HS-5 (cell line): ENCODE data around the gene PPP2R1B.
"Not testable (repeated sequence)": the region's sequence is repeated elsewhere in the genome, so short reads cannot be mapped to it uniquely, and the experiment has no call there.

Source experiments
- DNase-seq: peaks from one replicate; pipeline ENCODE4 v3.0.0-alpha.2; 2012; ENCODE audit warnings: low read depth

The PPP2R1B gene

DNA sequence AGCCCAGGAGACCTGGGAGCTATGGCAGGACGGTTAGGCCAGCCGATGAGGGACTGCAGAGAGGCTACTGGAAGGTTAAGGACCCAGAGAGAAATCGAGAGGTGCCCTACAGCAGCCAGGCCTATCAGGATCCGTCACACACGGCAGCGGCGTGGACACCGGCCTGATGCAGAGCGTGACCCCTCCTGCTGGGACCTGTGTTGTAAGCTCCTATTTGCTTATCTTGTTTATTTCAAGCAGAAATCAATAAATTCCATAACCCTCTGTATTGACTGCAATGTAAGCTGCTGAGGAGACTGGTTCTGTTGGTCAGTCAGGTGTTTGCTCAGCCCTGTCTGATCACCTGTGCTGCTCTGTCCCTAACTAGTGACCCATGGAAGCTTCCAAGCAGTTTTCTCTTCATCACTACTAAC lies 39.9 kb downstream of the PPP2R1B start:
- no peak for DNase-seq

DNA sequence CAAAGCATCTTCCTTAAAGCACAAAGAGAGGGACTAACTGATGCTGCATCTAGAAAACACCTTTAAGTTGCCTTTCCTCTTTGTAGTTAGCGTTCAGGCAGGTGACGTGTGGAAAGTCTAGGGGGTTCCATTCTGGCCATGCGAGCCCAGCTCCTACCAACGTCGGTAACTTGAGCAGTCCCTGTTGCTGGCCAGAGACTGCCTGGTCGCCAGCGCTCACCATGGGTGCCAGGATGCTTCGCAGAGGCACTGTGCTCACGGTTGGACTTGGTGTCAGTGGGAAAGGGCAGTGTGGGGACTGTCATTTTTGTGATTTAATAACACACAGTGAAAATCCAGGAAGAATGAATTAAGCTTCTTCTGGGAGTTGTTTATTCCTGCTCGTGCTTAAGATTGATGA lies 40.6 kb downstream of the PPP2R1B start:
- no peak for DNase-seq

DNA sequence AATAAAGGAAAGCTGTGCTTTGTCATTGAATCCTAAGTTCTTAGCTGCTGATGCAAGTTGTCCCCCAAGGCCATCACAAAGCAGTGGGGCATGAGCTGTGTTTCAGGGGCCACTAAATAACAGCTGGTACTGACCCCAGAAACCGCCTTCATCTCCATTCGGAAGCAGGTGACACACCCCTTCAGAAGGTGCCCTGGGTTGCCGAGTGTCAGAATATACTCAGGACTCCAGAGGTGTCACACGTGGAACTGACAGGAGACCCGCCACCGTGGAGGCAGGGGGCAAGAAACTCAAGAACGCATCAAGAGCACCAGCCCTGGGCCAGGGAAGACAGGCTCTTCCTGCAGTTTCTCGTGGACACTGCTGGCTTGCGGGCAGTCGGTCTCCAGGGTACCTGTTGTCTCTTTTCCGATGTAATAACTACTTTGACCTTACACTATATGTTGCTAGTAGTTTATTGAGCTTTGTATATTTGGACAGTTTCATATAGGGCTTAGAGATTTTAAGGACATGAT lies 41.5 kb downstream of the PPP2R1B start:
- DNase-seq: no peak

DNA sequence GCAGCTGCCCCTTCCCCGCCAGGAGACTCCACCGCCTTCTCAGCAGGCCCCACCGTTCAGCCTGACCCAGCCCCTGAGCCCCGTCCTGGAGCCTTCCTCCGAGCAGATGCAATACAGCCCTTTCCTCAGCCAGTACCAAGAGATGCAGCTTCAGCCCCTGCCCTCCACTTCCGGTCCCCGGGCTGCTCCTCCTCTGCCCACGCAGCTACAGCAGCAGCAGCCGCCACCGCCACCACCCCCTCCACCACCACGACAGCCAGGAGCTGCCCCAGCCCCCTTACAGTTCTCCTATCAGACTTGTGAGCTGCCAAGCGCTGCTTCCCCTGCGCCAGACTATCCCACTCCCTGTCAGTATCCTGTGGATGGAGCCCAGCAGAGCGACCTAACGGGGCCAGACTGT lies 42.6 kb downstream of the PPP2R1B start:
- DNase-seq: no peak

DNA sequence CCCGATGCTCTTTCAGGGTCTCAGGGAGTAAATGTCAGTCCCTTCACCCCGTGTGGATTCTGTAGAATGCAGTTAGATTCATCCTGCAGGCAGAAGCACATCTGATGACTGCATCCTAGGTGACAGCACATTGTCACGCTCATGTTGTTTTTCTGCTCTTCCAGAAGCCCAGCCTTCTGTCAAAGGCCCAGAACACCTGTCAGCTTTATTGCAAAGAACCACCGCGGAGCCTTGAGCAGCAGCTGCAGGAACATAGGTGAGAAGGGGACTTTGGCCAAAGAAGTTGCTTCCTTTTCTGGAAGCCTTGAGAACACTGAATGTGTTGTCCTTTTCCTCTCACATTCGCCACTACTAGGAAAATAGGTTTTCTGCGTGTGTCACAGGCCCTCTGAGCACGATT lies 43.7 kb downstream of the PPP2R1B start:
- no peak for DNase-seq

DNA sequence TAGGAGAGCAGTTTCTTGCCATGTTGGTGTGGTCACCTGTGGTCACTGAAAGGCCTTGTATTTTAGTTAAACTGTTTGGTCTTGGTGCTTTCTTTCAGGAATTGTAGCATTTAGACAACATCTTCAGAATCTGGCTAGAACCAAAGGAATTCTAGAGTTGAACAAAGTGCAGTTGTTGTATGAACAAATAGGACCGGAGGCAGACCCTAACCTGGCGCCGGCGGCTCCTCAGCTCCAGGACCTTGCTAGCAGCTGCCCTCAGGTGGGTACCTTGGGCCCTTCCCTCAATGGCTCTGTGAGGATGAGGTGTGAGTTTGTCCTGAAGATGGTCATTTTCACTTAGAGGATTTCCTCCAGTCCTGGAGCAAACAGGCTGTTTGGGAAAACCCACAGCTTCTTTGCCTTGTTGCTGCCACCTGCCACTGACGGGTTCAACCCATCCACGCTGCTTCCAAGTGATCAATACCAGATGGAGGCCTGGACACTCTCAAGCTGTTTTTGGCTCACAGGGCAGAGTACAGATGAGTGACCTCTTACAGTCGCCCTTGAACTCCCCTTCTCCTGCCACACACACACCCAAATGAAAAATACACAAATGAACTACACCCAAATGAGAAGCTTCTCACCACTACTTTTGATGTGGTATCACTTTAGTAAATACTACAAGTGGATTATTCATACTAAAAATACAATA lies 45.2 kb downstream of the PPP2R1B start:
- DNase-seq: no peak

DNA sequence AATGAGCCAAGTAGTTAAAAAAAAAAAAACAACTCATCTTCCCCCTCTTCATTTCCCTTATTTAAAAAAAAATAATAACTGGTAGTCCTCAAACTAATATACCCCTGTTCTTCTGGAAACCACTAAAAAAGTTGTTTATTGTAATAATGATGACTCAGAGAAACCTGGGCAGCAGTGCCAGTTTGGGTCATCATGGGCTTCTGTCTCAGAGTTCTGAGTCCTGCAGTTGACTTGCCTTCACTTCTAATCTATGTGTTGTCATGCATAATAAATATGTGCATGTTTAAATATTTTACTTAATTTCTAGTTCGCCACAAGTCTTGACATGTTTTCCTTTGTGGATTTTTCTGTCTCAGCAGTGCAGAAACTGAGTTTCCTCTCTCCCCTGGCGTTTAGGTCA lies 46.8 kb downstream of the PPP2R1B start:
- no peak for DNase-seq

DNA sequence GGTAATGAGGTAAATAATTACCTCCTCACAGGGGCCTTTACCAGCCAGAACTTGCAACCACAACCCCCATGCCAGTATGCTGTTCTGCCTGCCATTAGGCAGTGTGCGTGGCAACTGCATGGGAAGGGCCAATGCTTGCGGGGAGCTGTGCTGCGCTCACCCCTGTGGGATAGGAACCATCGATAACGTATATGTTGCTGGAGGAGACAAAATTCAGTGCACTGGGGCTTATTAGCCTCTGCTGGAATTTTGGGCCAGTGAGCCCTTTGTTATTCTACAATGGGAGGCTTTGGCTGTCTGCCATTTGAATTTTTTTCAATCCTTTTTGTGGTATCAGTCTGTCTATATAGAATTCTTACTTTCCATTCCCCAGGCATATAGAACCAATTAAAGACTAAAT lies 47.3 kb downstream of the PPP2R1B start:
- DNase-seq: no peak

DNA sequence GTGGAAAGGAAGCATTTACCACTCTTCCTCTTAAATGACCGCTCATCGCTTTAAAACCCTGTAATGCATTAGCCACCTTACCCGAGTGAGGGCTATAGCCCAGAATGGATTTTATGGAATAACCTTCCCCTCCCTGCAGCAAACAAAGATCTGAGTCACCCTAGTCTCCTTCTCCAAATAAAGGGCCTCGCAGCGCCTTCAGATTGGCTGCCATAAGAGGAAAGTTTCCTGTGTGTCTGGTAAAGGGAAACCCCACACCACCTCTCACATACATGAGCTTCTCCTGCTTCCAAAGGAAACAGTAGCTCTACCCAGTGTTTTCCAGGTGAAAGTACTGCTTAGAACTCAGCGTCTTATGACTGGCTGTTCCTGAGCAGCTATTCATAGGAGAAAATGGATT lies 47.8 kb downstream of the PPP2R1B start:
- no peak for DNase-seq

DNA sequence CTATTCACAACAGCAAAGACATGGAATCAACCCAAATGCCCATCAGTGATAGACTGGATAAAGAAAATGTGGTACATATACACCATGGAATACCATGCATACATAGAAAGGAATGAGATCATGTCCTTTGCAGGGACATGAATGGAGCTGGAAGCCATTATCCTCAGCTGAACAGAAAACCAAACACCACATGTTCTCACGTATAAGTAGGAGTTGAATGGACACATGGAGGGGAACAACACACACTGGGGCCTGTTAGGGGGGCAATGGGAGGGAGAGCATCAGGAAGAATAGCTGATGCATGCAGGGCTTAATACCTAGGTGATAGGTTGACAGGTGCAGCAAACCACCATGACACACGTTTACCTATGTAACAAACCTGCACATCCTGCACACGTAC lies 48.5 kb downstream of the PPP2R1B start:
- not testable (repeated sequence) for DNase-seq

DNA sequence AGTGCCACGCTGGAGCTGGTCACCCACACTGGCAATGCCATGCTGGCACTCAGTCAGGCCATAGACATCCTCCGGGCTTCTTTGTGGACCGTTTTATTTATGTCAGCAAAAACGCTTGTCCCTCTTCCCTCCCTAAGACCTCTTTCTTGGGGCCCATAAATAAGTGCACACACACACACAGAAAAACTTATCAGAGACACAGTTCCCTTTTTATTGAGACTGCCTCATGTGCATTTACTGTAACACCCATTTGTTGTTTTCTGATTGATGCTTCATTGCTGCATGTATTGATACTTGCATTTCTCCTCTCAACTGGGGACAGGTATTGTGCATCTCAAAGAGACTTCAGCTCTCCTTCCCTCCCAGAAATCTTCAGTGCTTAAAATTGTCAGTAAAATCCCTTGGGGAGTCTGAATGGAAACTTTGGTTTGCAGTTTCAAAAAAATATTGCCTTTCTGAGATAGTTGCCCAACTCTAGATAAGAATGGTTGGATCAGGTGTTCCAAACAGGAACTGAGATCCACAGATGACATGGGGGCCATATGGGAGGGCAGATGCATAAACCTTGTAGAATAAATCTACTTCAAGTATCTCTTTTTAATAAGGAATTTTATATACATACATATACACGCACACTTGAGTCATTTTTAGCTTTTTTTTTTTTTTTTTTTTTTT lies 50.9 kb downstream of the PPP2R1B start:
- DNase-seq: no peak

DNA sequence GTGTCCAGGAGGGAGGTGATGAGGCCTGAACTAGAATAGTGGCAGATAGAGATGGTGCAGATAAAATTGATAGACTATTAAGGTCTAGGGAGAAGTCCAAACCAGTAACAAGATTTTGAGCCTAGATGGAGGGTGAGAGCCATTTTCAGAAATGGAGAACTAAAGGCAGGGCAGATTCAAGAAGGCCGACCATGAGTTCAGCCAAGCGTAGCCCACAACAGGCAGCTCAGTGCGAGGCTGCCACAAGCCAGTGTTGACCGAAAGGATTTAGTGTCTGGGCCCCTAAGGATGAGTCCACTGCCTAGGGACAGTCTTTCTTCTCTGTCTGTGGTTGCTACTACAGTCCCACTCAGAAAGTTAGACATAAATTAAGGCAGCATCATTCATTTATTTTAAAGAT lies 51.7 kb downstream of the PPP2R1B start:
- DNase-seq: no peak

DNA sequence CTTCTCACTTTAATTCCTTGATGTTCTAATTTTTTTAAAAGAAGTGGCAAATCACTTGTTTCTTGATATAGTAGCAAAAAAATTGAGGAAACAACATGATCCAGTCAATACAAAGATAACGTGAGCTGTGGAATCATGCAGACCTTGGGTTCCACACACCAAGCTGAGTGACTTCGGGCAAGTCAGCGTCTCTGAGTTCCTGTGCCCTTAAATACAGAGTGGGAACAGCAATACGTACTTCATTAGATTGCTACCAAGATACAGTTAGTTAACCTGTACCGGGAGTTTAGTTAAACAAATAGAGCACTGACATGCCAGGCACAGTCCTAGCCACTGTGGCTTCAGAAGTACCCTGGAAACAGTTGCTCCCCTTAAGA lies 58.5 kb downstream of the PPP2R1B start:
- no peak for DNase-seq

DNA sequence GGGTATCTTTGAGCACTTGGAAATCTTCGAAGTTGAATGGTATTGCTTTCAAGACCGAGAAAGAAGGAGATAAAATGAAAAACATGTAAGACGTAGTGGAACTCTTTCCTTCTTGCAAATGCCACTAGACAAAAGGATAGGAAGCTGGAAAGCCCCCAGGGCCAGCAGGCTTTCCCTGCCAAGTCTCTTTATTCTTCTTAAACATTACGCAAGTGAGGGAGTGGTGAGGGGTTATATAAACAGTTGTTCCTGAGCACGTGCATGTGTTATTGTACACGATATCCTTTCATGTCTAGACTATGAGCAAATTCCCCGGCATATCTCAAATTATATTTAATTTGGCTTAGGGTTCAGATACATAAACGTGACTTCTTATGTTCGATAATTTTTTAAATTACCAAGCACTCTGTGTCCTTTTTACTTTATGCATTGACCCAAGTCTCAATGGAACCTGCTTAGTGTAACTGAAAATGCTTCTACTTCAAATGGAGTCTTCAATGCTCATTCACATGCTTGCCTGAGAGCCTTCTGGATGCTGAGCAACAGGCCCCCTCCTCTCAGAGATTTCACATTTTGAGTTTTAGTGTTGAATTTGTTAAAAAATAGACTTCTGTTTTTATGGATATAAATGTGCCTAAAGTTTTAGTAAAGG lies 59.0 kb downstream of the PPP2R1B start:
- no peak for DNase-seq

DNA sequence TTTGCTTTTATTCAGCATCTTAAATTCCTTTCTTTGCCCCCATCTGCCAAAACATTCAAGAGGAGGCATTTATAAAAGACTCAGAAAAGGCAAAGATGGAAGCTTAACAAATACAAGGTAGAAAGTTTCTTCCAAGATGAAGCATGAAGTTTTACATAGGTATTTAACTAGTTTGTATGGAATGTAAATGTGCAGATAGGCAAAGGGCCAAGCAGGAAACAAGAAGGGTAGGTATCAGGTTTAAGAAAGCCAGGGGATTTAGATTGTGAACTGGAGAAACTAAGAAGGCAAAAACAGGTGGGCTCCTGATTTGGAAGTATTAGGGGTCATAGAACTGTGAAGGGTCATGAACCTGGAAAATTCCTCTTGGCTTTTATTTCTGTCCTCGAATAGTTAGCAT lies 62.6 kb downstream of the PPP2R1B start:
- DNase-seq: no peak

DNA sequence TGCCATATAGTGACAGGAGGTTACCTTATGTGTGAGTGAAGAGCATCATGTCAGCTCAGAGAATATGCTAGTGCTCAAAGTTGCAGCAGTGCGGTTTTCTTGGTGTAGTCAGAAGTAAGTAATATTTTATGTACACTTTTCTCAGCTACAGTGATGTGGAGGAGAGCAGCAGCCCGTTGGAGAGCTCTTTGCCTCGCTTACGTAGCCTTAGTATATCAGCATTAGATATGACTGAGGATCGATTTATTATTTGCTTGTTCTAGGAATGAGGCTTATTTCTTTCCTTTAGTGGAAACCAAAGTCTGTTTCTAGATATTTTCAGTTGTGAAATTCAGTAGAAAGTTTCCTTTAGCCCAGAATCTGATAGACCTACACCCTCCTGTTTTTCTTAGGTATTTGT lies 63.6 kb downstream of the PPP2R1B start:
- no peak for DNase-seq

DNA sequence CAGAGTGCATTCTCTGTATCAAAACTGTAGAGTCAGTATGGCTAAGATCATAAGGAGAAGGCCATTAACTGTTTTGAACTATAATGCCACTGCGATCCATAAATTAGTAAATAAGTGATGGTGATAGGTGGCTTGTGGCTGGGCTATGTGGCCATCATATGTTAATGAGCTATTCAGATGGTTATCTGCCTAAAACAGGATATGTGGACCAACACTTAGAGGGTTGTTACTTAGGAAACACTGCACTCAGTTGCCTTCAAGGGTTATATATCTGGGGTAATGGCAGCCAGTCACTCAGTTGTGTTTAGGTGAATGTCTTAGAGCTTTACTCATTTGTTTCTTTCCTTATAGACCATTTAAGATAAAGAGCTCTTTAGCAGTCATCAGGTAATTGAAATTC lies 66.0 kb downstream of the PPP2R1B start:
- no peak for DNase-seq

DNA sequence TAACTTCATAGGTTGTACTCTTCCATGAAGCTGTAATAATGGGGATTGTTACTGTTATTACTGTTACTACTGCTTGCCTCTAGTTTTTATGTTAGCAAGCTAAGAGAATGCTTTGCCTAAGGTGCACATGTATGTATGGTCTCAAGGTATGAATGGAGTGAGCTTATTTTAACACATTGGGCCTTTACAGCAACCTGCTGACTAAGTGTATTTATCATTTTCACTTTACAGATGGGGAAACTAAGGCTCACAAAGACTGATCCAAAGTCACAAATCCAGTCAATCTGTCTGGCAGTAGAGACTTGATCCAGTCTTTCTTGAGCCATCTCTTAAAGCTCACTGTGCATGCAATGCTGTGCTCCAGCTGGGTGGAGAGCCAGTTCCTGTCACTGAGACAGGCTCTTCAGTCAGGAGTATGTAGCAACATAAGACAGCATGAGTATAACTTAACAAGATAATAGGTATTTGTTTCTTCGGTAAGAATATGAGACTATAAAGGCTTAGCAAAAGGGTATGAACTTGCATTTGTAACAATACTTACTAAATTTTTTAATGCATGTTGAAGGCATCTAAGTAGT lies 66.5 kb downstream of the PPP2R1B start:
- DNase-seq: no peak

DNA sequence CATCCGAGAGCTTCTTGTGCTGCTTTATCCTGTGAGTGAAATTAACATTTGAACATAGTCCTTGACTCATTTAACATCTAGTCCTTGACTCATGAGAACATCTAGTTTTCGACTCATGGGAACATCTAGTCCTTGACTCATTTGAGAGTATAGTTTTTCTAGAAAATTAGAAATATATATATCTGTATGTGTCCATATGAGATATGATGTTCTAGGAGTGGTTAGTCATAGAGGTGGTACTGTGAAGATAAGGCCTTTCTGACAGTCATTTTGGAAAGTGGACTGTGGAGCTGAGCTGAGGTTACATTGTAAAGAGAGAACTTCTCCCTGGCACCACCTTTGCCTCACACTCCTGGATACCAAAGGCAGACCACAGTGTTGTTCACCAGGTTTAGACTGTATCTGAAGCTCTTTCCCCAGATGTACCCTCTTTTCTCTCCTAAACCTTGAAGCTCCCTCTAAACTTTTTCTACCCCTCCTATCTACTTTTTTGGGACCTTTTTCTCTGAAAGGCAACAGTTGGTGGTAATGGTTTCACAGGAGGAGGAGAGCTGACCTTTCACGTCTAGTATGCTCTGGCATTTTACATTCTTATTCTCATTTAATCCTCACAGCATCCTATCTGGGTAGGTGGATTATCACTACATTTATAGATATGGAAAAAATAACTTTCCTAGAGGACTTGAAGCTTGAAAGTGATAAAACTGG lies 67.2 kb downstream of the PPP2R1B start:
- no peak for DNase-seq

DNA sequence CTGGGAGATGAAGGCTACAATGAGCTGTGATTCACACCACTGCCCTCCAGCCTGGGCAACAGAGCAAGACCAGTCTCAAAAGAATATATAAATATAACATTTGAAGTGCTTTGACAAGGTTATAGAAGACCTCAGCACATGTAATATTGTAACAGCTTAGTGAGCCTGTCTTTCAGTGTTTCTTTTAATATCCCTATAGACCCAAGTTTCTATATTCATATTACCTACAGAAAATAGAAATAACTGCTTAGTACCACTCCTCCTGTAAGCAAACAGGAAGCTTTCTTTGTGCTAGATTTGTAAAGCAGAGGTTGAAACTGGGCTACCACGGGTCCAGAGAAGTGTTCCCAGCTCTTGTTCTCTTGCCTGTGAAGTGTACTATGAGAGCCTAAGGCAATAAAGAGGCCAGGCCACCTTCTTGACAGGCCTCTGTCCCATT lies 68.2 kb downstream of the PPP2R1B start:
- DNase-seq: no peak

DNA sequence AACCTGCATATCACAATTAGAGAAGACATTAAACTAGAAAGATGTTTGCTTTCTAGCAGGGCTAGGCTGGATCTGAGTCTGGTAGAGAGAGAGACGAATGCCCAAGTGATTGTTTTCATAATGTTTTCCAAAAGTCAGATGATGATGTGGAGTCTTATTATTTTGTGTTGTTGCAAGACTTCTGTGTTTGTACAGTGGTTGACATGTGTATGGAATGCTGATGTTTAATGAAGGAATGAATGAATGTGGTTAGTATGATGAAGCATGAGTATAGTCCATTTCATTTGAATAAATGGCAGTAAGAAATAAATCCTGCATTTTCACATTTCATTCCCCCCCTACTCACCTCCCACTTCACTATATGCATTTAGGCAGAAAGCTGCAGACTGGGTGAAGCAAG lies 69.6 kb downstream of the PPP2R1B start:
- DNase-seq: peak; percentile 32

DNA sequence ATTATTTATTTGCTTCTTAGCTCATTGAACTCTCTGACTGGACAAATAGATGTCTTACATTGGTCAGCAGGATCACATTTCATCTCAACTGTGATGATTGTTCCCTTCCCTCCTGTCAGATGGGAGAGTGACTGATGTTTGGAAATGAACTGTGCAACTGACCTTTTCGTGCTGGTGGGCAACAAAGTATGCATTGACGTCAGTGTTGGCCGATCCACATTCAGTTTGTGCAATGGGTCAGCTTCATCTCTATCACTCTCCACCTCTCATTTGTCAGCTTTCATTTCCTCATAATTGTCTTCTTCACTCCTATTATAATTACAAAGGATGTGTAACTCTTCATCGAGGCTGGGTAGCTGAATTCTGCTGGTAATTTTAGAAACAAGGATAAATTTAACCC lies 71.3 kb downstream of the PPP2R1B start:
- DNase-seq: peak; percentile 61
